Activated T-cell treated with anti-CD3 and anti-CD28 coated beads, Interleukin-2, amount 50 U/mL, for 24 hours (primary cell): Measurements from ENCODE around the gene KCNH5.
A peak's percentile ranks its signal among the peaks of the same experiment; 100 is the strongest.

Experiments used
- DNase-seq: peaks from one replicate; pipeline ENCODE4 v3.0.0-alpha.2; 2020
- H3K27ac Mint-ChIP-seq: 2 replicates; pipeline ENCODE4 v1.8.0; 2020; ENCODE audit warnings: mild to moderate bottlenecking, mixed read lengths
- H3K27me3 Mint-ChIP-seq: 2 replicates; pipeline ENCODE4 v1.8.0; 2020; ENCODE audit warnings: mixed read lengths
- H3K36me3 Mint-ChIP-seq: 2 replicates; pipeline ENCODE4 v1.8.0; 2020; ENCODE audit warnings: low read depth, mixed read lengths
- H3K4me1 Mint-ChIP-seq: 2 replicates; pipeline ENCODE4 v1.8.0; 2020; ENCODE audit warnings: low read depth, mixed read lengths
- H3K4me3 Mint-ChIP-seq: 2 replicates; pipeline ENCODE4 v1.8.0; 2020; ENCODE audit warnings: mild to moderate bottlenecking, moderate library complexity, mixed read lengths
- H3K9me3 Mint-ChIP-seq: 2 replicates; pipeline ENCODE4 v1.8.0; 2020; ENCODE audit warnings: mixed read lengths

Gene KCNH5

DNA sequence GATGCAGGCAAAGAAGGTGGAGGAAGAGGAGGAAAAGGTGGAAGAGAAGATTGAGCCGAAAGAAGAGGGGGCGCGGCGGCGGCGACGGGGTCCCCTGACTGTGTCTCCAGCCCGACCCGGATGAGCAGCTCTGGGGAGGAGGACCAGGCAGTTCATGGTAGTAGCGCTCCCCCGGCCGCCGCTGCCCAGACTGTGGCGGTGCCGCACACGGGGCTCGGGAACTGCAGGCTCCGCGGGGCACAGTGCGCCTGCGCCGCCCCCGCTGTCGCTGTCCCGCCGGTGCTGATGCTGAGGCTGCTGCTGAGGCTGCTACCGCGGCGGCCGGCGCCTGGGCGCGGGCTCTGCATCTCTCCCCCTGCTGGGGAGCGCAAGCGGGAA is at the start of gene KCNH5:
TSS of gene KCNH5 (minus strand) at position 225 of the 378 bp plus-strand sequence. CDS start 272 bp downstream, outside the sequence.
- Mint-ChIP-seq H3K27me3 (peaks cover 57% of the 10 kb centered on the region), H3K36me3 (no peaks in the 10 kb centered on the region), H3K4me1 (peaks cover 3% of the 10 kb centered on the region), H3K9me3 (no peaks in the 10 kb centered on the region), H3K4me3 (no peak within 1 kb of the TSS), H3K27ac (no peak within 1 kb of the TSS)
- peak; percentile 37 for DNase-seq

- Mint-ChIP-seq H3K4me1 (no peaks in the 10 kb centered on the region), H3K9me3 (no peaks in the 10 kb centered on the region), H3K27me3 (no peaks in the 10 kb centered on the region), H3K27ac (no peak overlapping the region), H3K36me3 (no peaks in the 10 kb centered on the region), H3K4me3 (no peak overlapping the region)
- no peak for DNase-seq
These were observed 46.2 kb upstream of the KCNH5 start for GRCh38 chr14:63091394-63091996.

GRCh38 chr14:63088865-63089264 is 43.6 kb upstream of the KCNH5 start:
- no peak for DNase-seq
- no peak overlapping the region for H3K4me3 Mint-ChIP-seq
- H3K27me3 Mint-ChIP-seq, result no peaks in the 10 kb centered on the region
- H3K9me3 Mint-ChIP-seq, result peaks cover 3% of the 10 kb centered on the region
- H3K36me3 Mint-ChIP-seq, result no peaks in the 10 kb centered on the region
- H3K27ac Mint-ChIP-seq, result no peak overlapping the region
- H3K4me1 Mint-ChIP-seq, result no peaks in the 10 kb centered on the region

GRCh38 chr14:63078569-63078968 is 33.3 kb upstream of the KCNH5 start:
- DNase-seq, result no peak
- no peak overlapping the region for H3K4me3 Mint-ChIP-seq
- no peaks in the 10 kb centered on the region for H3K36me3 Mint-ChIP-seq
- H3K9me3 Mint-ChIP-seq, result no peaks in the 10 kb centered on the region
- H3K27ac Mint-ChIP-seq, result no peak overlapping the region
- H3K27me3 Mint-ChIP-seq, result no peaks in the 10 kb centered on the region
- H3K4me1 Mint-ChIP-seq, result no peaks in the 10 kb centered on the region

GRCh38 chr14:63076488-63076887 is 31.2 kb upstream of the KCNH5 start:
- H3K4me1 Mint-ChIP-seq, result no peaks in the 10 kb centered on the region
- no peak for DNase-seq
- H3K9me3 Mint-ChIP-seq, result no peaks in the 10 kb centered on the region
- H3K27ac Mint-ChIP-seq, result no peak overlapping the region
- H3K4me3 Mint-ChIP-seq, result no peak overlapping the region
- H3K36me3 Mint-ChIP-seq, result no peaks in the 10 kb centered on the region
- H3K27me3 Mint-ChIP-seq, result peaks cover 4% of the 10 kb centered on the region

DNA sequence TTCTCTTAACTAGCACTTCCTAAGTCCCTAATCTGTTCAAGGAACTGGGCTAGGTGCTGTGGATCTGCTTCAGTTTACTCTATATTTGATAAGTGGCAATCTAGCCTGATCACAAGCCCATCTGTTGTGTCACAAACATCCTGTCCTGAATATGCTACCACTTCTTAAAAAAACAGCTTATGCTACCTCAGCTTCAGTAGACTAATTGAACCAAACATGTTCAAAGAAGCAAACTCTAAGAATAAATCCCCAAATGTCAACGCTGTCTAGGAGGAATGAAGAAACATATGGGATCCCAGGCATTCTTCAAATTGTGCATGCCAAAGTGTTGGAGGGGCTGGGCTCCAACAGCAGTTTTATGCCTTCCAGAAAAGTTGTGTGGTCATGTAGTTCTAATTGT is 10.4 kb upstream of the KCNH5 start:
- DNase-seq, result no peak
- Mint-ChIP-seq H3K36me3 (no peaks in the 10 kb centered on the region), H3K4me1 (no peaks in the 10 kb centered on the region), H3K27me3 (peaks cover 3% of the 10 kb centered on the region), H3K4me3 (no peak overlapping the region), H3K27ac (no peak overlapping the region), H3K9me3 (no peaks in the 10 kb centered on the region)

- peaks cover 27% of the 10 kb centered on the region for H3K27me3 Mint-ChIP-seq
- H3K4me3 Mint-ChIP-seq, result no peak overlapping the region
- DNase-seq, result no peak
- no peaks in the 10 kb centered on the region for H3K9me3 Mint-ChIP-seq
- no peak overlapping the region for H3K27ac Mint-ChIP-seq
- H3K4me1 Mint-ChIP-seq, result no peaks in the 10 kb centered on the region
- no peaks in the 10 kb centered on the region for H3K36me3 Mint-ChIP-seq
These were observed 6.7 kb upstream of the KCNH5 start for GRCh38 chr14:63051992-63052391.

- no peaks in the 10 kb centered on the region for H3K9me3 Mint-ChIP-seq
- H3K36me3 Mint-ChIP-seq, result no peaks in the 10 kb centered on the region
- no peak overlapping the region for H3K4me3 Mint-ChIP-seq
- H3K4me1 Mint-ChIP-seq, result peaks cover under 1% of the 10 kb centered on the region
- H3K27ac Mint-ChIP-seq, result no peak overlapping the region
- peaks cover 33% of the 10 kb centered on the region for H3K27me3 Mint-ChIP-seq
- no peak for DNase-seq
These were observed 6.0 kb upstream of the KCNH5 start for GRCh38 chr14:63051301-63051700.

DNA sequence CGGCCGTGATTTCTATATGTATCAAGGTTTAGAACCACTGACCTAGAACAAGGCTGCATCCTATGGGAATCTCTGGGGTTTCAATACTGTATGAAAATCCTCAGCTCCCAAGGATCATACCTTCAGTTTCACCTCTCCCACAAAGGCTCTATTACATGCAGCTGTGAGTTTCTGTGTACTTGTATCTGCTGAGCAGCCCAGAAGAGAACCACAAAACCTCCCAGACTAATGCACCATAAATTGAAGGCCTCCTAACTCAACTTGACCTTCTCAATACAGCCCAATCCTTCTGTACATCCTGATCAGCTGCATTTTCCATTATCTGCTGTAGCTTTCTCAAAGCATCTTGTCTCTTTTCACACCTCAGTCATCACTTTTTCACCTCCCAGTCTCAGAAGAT is 5.4 kb upstream of the KCNH5 start:
- peaks cover 3% of the 10 kb centered on the region for H3K4me1 Mint-ChIP-seq
- H3K36me3 Mint-ChIP-seq, result no peaks in the 10 kb centered on the region
- H3K27ac Mint-ChIP-seq, result no peak overlapping the region
- H3K27me3 Mint-ChIP-seq, result peaks cover 36% of the 10 kb centered on the region
- no peaks in the 10 kb centered on the region for H3K9me3 Mint-ChIP-seq
- DNase-seq, result no peak
- H3K4me3 Mint-ChIP-seq, result no peak overlapping the region

DNA sequence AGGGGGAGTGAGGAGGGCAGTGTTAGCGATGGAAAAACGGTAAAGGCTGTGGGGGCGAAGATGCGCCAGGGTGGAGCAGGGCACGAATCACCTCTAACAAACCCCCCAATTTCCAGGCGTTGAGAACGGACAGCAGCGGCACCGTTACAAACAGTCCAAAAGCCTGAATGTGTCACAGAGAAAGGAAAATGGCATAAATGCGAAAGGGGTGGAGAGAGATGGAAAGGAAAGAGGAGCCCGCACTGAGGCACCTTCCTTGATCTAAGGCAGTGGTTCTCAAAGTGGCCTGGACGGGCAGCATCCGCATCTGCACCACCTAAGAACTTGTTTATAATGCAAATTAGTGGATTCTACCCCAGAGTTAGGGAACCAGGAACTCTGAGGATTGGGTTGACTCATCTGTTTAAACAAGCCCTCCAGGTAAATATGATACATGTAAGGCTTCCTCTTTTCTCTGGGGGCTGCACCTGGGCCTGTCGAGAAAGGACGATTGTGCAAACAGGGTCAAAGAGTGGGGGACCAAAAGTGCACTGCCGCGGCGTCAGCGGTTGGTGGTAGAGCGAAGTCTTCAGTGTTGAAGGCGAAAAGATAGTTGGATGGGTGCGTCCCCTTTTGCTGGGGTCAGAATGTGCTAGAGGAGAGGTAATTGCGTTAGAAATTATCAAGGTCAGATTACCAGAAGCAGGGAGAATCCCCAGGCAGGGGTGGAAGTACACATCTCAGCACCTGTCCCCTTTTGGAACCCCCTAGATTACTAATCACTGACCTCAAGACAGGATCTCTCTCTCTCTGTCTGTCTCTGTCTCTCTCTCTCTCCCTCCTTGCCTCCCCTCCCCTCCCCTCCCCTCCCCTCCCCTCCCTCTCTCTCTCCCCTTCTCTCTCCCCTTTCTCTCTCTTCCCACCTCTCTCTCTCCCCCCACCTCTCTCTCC is 1.3 kb upstream of the KCNH5 start:
- no peaks in the 10 kb centered on the region for H3K9me3 Mint-ChIP-seq
- H3K27ac Mint-ChIP-seq, result no peak overlapping the region
- peaks cover 57% of the 10 kb centered on the region for H3K27me3 Mint-ChIP-seq
- no peak overlapping the region for H3K4me3 Mint-ChIP-seq
- no peak for DNase-seq
- H3K4me1 Mint-ChIP-seq, result peaks cover 3% of the 10 kb centered on the region
- H3K36me3 Mint-ChIP-seq, result no peaks in the 10 kb centered on the region

DNA sequence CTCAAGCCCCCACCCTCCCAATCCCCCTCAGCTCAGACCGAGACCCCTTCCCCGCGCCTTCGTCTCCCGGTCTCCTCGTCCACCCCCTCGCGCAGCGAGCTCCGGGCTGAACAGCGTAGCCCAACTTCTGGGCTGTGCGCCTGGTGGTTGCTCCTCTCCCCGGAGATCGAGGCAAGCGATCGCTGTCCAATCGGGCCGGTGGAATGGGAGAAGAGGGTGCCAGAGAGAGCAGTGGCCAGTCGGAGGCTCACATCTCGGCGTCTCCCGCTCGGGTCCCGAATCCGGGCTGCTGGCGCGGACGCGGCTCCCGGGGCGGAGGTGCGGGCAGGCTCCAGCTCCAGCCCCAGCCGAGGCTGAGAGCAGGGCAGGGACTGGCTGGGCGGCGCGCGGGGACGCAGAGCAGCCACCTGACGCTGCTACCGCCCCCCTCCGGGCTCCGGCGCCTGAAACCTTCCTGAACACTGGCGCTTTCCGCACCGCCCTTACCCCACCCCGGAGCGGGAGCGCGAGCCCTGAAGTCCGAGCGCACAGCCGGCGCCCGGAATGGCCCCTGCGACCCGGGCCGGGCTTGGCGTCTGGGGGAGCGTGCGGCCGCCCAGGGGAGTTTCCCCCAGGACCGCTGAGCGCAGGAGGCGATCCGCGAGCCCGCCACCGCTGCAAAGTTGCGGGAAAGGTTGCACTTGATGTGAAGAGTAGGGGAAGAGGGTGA is 508 bp upstream of the KCNH5 start:
- no peaks in the 10 kb centered on the region for H3K36me3 Mint-ChIP-seq

DNA sequence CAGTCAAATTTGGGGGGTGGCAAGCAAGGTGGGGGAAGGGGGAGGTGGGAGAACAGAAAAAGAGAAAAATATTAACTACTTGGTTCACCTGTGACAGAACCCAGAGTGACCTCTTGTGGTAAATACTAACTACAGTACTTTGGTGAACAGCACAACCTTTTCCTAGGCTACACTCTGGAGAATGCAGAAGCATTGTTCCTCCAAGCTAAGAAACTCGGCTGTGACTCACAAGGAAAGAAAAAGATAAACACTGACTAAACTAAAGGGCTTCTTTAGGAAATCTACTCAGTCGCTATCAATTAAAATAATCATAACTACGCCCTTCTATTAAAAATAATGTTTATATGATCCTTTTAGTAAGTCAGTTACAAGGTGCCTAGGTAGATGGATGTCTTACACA is 5.4 kb downstream of the KCNH5 start:
- H3K4me3 Mint-ChIP-seq, result no peak overlapping the region

More for the DNA sequence above, 508 bp upstream of the KCNH5 start:
- Mint-ChIP-seq H3K4me1 (peaks cover 3% of the 10 kb centered on the region), H3K4me3 (no peak overlapping the region), H3K27ac (no peak overlapping the region), H3K27me3 (peaks cover 57% of the 10 kb centered on the region), H3K9me3 (no peaks in the 10 kb centered on the region)
- no peak for DNase-seq

GRCh38 chr14:63032641-63033040 is 12.6 kb downstream of the KCNH5 start:
- no peaks in the 10 kb centered on the region for H3K9me3 Mint-ChIP-seq
- H3K27me3 Mint-ChIP-seq, result peaks cover 4% of the 10 kb centered on the region
- no peak overlapping the region for H3K27ac Mint-ChIP-seq
- H3K4me3 Mint-ChIP-seq, result no peak overlapping the region
- no peak for DNase-seq
- no peaks in the 10 kb centered on the region for H3K4me1 Mint-ChIP-seq
- H3K36me3 Mint-ChIP-seq, result no peaks in the 10 kb centered on the region

More for the DNA sequence above, 5.4 kb downstream of the KCNH5 start:
- H3K27me3 Mint-ChIP-seq, result peaks cover 21% of the 10 kb centered on the region
- no peaks in the 10 kb centered on the region for H3K4me1 Mint-ChIP-seq
- H3K9me3 Mint-ChIP-seq, result no peaks in the 10 kb centered on the region
- no peaks in the 10 kb centered on the region for H3K36me3 Mint-ChIP-seq
- no peak overlapping the region for H3K27ac Mint-ChIP-seq
- DNase-seq, result no peak

DNA sequence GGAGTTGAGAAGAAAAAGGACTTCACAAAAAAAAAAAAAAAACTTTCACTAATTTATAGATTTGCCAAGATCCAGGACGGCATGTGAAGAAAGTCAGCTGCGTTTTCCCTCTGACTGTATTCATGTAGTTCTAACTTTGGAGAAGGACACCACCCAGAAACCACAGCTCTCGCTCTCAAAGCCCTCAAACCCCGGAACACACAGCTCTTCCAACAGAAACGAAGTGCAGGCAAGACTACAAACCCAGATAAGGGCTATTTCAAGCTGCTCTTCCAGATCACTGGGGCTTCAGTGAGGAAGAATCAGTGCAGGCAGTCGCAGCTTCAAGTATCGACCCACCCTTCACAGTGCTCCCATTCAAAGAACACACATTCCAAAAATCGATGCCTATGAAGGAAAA is 13.2 kb downstream of the KCNH5 start:
- no peak for DNase-seq
- Mint-ChIP-seq H3K27me3 (peaks cover 4% of the 10 kb centered on the region), H3K4me1 (no peaks in the 10 kb centered on the region), H3K4me3 (no peak overlapping the region), H3K27ac (no peak overlapping the region), H3K9me3 (no peaks in the 10 kb centered on the region), H3K36me3 (no peaks in the 10 kb centered on the region)

DNA sequence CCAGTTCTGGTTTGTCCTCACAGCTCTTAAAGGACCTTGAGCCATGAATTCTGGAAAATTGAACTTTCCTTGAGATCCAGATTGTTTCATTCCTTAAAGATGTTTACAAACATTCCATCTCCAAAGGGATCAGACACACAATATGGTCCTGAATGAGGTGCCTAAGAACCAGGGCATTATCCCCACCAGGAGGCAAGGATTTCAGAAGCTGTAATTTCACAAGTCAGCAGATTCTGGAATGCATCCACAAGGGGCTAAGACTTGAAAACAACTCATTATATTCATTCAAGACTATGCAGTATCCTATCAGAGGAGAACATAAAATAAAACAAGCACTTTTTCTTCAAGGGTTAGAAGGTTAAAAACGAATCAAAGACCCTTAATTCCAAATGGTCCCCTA is 15.1 kb downstream of the KCNH5 start:
- Mint-ChIP-seq H3K4me1 (no peaks in the 10 kb centered on the region), H3K27ac (no peak overlapping the region), H3K27me3 (peaks cover 4% of the 10 kb centered on the region), H3K36me3 (no peaks in the 10 kb centered on the region), H3K9me3 (peaks cover 2% of the 10 kb centered on the region), H3K4me3 (no peak overlapping the region)
- no peak for DNase-seq
